GM19351 (cell line): ENCODE measurements around the gene MAML2.
A peak's percentile ranks its signal among the peaks of the same experiment; 100 is the strongest.

Source experiments
- ATAC-seq: cut with Tn5 transposase; IDR thresholded peaks from one replicate; pipeline ENCODE4 v1.9.1; 2021; ENCODE audit warnings: mild to moderate bottlenecking, moderate library complexity; ENCODE audit not compliant: unreplicated experiment

Gene MAML2

DNA sequence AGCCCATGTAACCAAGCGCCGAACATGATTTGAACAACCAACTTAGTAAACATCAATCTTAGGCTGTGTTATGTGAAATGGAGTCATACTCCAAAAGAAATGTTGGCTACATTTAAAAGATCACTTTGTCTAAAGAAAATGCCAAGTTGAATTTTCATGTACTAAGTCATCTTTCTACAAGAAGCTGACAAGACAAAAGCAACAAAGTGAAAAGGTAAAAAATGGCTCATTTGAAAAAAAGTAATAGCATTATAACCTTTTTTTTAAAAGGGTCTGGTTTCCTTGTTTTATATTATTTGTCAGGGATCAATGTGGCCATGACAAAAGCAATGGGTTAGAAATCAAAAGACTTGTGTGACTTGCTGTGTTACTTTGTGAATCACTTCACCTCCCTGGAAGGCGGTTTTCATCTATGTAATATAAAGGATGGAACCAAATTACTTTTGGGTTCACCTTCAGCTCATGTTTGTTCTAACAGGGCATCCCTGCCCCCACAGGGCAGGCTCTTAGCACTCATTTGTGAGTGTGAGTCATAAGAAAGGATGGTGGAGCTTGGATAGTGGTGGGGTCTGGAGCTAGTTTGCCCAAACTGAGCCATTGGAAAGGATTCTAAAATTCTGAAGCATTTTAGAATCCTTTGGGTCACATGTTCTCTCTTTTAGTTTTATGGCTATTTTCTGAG is 287.1 kb downstream of the MAML2 start:
- no peak for ATAC-seq

- ATAC-seq = no peak
Measured at GRCh38 chr11:96054870-96055705, 287.9 kb downstream of the MAML2 start.

- ATAC-seq = no peak
Measured at GRCh38 chr11:96052921-96053651, 289.9 kb downstream of the MAML2 start.

GRCh38 chr11:96051820-96052219 is 291.2 kb downstream of the MAML2 start:
- ATAC-seq = peak; percentile 94

- ATAC-seq = no peak
Measured at GRCh38 chr11:96050435-96051182, 292.4 kb downstream of the MAML2 start.

GRCh38 chr11:96049426-96049825 is 293.6 kb downstream of the MAML2 start:
- no peak for ATAC-seq

- ATAC-seq = no peak
Measured at GRCh38 chr11:96045622-96046456, 297.2 kb downstream of the MAML2 start.

- no peak for ATAC-seq
Measured at GRCh38 chr11:96044747-96045146, 298.2 kb downstream of the MAML2 start.

DNA sequence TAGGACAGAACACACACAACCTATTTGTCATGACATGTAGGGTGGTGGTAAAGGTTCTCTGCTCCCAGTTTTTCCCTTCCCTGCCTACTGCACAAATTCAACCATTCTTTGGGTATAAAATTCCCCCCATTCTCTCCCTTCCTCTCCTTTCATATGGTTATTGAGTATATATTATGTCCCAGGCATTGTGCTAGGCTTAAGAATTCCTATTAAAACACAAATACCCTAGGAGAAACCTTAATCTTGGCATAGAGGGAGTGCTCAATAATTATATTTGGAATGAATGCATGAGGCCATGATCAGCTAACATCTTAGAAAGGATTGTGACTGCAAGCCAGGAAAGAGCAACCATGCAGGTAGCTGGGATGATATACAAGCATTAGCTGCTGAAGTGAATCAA is 298.7 kb downstream of the MAML2 start:
- no peak for ATAC-seq

- ATAC-seq = no peak
Measured at GRCh38 chr11:96043291-96043690, 299.7 kb downstream of the MAML2 start.

DNA sequence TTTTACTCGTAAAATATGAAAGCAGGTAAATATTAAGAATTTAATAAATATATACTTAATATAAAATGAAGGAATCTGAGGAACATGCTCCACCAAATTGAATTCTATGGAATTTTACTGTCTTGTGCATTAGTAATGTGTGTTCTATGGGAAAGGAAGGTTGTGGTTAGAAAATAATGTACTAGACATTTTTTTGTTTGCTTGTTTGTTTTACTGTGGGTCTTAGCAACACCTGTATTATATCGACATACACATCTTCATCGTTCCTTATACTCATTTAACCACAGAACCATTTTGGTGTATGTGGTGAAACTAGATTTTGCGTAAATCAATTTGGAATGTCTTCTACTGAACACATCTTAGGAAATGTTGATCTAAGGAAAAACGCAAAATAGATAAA is 304.9 kb downstream of the MAML2 start:
- no peak for ATAC-seq

- no peak for ATAC-seq
Measured at GRCh38 chr11:96037405-96037949, 305.5 kb downstream of the MAML2 start.

DNA sequence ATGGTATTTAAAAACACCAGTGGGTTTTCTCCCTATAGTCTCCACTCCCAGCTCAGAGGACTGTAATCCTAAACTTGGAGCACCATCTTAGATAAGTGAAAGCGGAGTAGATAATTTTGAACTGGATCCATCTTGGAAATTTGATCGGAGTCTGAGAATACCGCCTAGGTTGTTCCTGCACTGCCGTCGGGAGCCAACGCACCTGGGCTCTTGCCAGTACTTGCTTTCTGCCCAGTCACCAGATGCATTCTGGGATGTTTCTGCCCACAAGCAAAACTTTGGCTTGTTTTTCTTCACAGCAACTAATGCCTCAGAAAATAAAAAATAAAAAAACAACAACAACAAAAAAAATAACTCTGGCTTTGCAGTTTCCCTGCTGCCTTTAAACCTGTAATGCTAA is 306.1 kb downstream of the MAML2 start:
- ATAC-seq = no peak

GRCh38 chr11:96035740-96036078 is 307.3 kb downstream of the MAML2 start:
- no peak for ATAC-seq

DNA sequence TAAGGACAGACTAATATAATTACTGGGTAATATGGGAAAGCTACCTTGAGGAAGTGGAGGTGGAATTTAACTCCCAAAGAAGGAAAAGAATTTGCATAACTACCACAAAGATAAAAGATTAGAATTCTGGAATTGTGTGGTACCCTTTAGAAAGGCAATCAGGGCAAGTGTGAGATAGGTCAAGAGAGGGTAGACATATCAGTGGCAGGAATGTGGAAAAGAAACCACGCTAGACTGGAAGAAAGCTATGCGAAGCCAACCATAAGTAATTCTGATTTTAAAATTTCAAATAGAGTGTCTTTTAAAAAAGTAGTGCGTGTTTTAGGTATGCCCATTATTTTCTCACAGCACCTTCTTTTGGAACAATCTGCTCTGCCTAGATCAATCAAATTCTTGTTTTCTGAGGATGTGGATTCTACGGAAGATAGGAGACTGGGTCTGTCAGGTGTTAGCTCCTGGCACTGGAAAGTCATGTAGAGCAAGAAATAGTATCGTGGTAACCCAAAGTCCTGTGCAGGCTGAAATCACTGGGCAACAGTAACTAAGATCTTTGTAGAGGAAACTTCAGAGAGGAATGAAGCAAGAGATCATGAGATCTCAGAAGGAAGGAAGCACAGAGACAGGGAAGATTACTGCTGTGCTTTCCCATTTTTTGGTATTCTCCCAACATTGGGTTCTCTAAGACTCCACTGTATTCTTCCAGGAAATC is 307.8 kb downstream of the MAML2 start:
- no peak for ATAC-seq

DNA sequence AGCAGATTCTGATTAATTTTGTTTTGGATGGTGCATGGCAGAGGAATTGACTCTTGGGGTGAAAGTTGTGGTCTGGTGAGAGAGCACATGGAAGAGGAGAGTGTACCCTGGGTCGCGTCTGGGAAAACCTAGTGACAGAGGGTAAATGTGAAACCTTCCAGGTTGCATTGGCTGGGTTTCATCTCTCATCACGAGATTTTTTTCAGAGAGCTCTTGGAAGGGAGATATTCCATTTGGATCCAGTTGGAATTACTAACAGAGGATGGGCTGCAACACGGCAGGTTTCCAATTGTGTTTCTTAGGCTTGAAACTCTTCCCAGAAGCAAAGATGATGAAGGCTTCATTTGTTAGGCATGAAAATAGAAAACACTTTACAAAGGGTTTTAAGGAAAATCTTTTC is 309.4 kb downstream of the MAML2 start:
- no peak for ATAC-seq

- no peak for ATAC-seq
Measured at GRCh38 chr11:96033095-96033494, 309.9 kb downstream of the MAML2 start.

GRCh38 chr11:96028746-96029145 is 314.2 kb downstream of the MAML2 start:
- ATAC-seq = no peak

DNA sequence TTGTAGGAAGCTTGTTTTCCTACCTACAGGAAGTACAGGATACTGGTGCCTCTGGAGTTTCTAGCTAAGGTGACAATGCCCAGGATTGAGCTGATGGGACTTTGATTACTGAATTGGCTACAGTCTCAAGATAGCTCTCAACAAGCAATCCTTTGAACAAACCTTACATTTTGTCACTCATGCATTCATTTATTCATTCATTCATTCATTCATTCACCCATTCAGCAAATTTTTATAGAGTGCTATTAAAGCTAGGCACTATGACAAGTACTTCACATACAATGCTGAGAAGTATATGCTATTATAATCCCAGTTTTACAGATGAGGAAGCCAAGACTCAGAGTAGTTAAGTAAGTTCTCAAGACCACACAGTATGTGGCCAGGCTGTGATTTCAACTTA is 316.0 kb downstream of the MAML2 start:
- ATAC-seq = no peak
